H1 (cell line): ENCODE data around the gene LRRC9.

Source experiments
- ASH2L ChIP-seq: fragments of 200-600, 300-600 bp; sonication (generic); IDR thresholded peaks from one replicate; pipeline ENCODE4 v1.7.1; 2017; ENCODE audit warnings: low read length
- EP300 ChIP-seq, 2 experiments: IDR thresholded peaks; 1 replicate in 1 of 2; 2 replicates in 1 of 2; pipeline ENCODE4 v1.6.1; 2011 to 2012; ENCODE audit warnings: low read depth in 2 of 2, low read length in 2 of 2, mild to moderate bottlenecking in 2 of 2, borderline replicate concordance in 1 of 2, inconsistent platforms in 1 of 2, moderate library complexity in 1 of 2
- JUN ChIP-seq: IDR thresholded peaks from 2 replicates; pipeline ENCODE4 v1.6.1; 2011; ENCODE audit warnings: low read depth, mild to moderate bottlenecking, improper control_type of control experiment, low read length
- PHF8 ChIP-seq: fragments of 200-600 bp; sonication (generic); conservative IDR thresholded peaks from 2 replicates; pipeline ENCODE4 v1.7.1; 2012; ENCODE audit warnings: low read depth, mild to moderate bottlenecking, inconsistent platforms, low read length, moderate library complexity
- POLR2A ChIP-seq, 2 experiments: IDR thresholded peaks; 1 replicate in 1 of 2; 2 replicates in 1 of 2; pipeline ENCODE4 v1.6.1; 2011; ENCODE audit warnings: low read depth in 2 of 2, low read length in 2 of 2, mild to moderate bottlenecking in 2 of 2; ENCODE audit errors: control extremely low read depth in 1 of 2
- POLR2AphosphoS5 ChIP-seq: IDR thresholded peaks from 2 replicates; pipeline ENCODE4 v1.6.1; 2011; ENCODE audit warnings: low read depth, low read length
- YY1 ChIP-seq: IDR thresholded peaks from 2 replicates; pipeline ENCODE4 v1.6.1; 2011; ENCODE audit warnings: low read depth, mild to moderate bottlenecking, low read length
- TF ChIP-seq, protein P1 (sequence below), 3 experiments: IDR thresholded peaks; 1 replicate in 2 of 3; 2 replicates in 1 of 3; pipeline versions ENCODE4 v1.5.1 to v1.6.1; 2011; ENCODE audit warnings: low read length in 3 of 3, mild to moderate bottlenecking in 3 of 3, inconsistent platforms in 2 of 3, low read depth in 1 of 3, moderate library complexity in 1 of 3; ENCODE audit not compliant: insufficient read depth in 1 of 3; ENCODE audit errors: control extremely low read depth in 1 of 3
- TF ChIP-seq, protein P2 (sequence below): IDR thresholded peaks from 2 replicates; pipeline ENCODE4 v1.6.1; 2011; ENCODE audit warnings: low read length, improper control_type of control experiment

DNA sequence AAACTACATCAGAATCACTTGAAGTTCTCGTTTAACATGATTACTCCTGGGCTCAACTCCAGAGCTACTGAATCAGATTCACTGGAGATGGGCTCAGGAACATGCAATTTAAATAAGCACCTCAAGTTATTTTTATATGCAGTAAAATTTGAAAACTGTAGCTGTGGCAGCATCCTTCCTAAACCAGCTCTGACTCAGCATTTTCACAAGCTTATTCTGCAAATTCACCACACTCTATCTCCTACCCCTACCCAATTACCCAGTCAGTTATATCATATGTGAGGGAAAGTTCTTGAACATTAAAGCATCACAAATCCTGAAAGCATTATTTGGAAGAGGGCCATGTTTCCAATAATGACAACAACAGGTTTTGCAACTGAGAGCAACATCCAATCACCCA is 24.2 kb upstream of the LRRC9 start:
- TF ChIP-seq, protein P1, sequence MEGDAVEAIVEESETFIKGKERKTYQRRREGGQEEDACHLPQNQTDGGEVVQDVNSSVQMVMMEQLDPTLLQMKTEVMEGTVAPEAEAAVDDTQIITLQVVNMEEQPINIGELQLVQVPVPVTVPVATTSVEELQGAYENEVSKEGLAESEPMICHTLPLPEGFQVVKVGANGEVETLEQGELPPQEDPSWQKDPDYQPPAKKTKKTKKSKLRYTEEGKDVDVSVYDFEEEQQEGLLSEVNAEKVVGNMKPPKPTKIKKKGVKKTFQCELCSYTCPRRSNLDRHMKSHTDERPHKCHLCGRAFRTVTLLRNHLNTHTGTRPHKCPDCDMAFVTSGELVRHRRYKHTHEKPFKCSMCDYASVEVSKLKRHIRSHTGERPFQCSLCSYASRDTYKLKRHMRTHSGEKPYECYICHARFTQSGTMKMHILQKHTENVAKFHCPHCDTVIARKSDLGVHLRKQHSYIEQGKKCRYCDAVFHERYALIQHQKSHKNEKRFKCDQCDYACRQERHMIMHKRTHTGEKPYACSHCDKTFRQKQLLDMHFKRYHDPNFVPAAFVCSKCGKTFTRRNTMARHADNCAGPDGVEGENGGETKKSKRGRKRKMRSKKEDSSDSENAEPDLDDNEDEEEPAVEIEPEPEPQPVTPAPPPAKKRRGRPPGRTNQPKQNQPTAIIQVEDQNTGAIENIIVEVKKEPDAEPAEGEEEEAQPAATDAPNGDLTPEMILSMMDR (IDR thresholded peaks at IDR 0.05; ENCODE audit: control extremely low read depth in 1 of 3, insufficient read depth in 1 of 3, low read depth in 1 of 3, low read length in 3 of 3), result no peak
- TF ChIP-seq, protein P2, sequence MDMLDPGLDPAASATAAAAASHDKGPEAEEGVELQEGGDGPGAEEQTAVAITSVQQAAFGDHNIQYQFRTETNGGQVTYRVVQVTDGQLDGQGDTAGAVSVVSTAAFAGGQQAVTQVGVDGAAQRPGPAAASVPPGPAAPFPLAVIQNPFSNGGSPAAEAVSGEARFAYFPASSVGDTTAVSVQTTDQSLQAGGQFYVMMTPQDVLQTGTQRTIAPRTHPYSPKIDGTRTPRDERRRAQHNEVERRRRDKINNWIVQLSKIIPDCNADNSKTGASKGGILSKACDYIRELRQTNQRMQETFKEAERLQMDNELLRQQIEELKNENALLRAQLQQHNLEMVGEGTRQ, result no peak
- no peak for TF ChIP-seq EP300 (IDR thresholded peaks at IDR 0.05; ENCODE audit: borderline replicate concordance in 1 of 2, low read depth in 2 of 2, low read length in 2 of 2)
- no peak for TF ChIP-seq JUN
- no peak for TF ChIP-seq POLR2AphosphoS5
- no peak for TF ChIP-seq PHF8
- TF ChIP-seq YY1, result no peak
- TF ChIP-seq POLR2A (IDR thresholded peaks at IDR 0.05; ENCODE audit: control extremely low read depth in 1 of 2, low read depth in 2 of 2, low read length in 2 of 2), result no peak
- no peak for TF ChIP-seq ASH2L
